HEK293 (cell line): ENCODE results near the gene CDC42EP5.

Experiments used
- CTCF ChIA-PET: fragments of 350-600 bp; formaldehyde crosslinking; extraction: SDS; loops from one replicate; lab custom pipeline; 2021; ENCODE audit warnings: antibody characterized with exemption; lab: Yijun Ruan, JAX
- POLR2A ChIA-PET: fragments of 300-600 bp; formaldehyde crosslinking; extraction: SDS; loops from one replicate; lab custom pipeline; 2020; ENCODE audit warnings: antibody characterized with exemption, inconsistent platforms; lab: Yijun Ruan, JAX
- H3K27ac ChIP-seq: fragments of 200-500 bp; sonication (Bioruptor generic); 2 replicates; pipeline ENCODE4 v1.5.1; 2014; ENCODE audit warnings: low read depth, low read length, control low read depth, inconsistent platforms; ENCODE audit errors: extremely low read depth
- H3K36me3 ChIP-seq, 2 experiments: fragments of 200-500 bp in 1 of 2; sonication (Bioruptor generic) in 1 of 2; 1 replicate in 1 of 2; 2 replicates in 1 of 2; pipeline ENCODE4 v1.5.1; 2014 to 2017; ENCODE audit warnings: inconsistent platforms in 2 of 2, low read length in 2 of 2; ENCODE audit not compliant: control insufficient read depth in 2 of 2, insufficient read depth in 1 of 2
- H3K4me1 ChIP-seq: fragments of 200-500 bp; sonication (Bioruptor generic); 2 replicates; pipeline ENCODE4 v1.5.1; 2014; ENCODE audit warnings: mild to moderate bottlenecking, low read length, inconsistent platforms; ENCODE audit not compliant: control insufficient read depth, insufficient read depth
- H3K4me3 ChIP-seq: 2 replicates; pipeline ENCODE4 v1.5.1; 2011; ENCODE audit warnings: low read depth, mild to moderate bottlenecking, control low read depth, low read length, moderate library complexity
- H3K9me3 ChIP-seq: fragments of 200-500 bp; sonication (Bioruptor generic); 2 replicates; pipeline ENCODE4 v1.5.1; 2014; ENCODE audit warnings: low read depth, low read length, inconsistent platforms; ENCODE audit not compliant: control insufficient read depth, insufficient read depth
- FEZF1 ChIP-seq: fragments of 450-650 bp; formaldehyde crosslinking; IDR thresholded peaks from 2 replicates; pipeline ENCODE4 v1.5.1; 2016; ENCODE audit warnings: missing biosample characterization, missing genetic modification characterization
- GFI1B ChIP-seq: fragments of 450-650 bp; formaldehyde crosslinking; IDR thresholded peaks from 2 replicates; pipeline ENCODE4 v1.5.1; 2016; ENCODE audit warnings: missing biosample characterization, missing genetic modification characterization
- GLI4 ChIP-seq: fragments of 450-650 bp; formaldehyde crosslinking; IDR thresholded peaks from 2 replicates; pipeline ENCODE4 v1.5.1; 2016; ENCODE audit warnings: missing biosample characterization, missing genetic modification characterization
- KLF7 ChIP-seq: fragments of 450-650 bp; formaldehyde crosslinking; IDR thresholded peaks from 2 replicates; pipeline ENCODE4 v1.5.1; 2016; ENCODE audit warnings: missing biosample characterization, missing genetic modification characterization, borderline replicate concordance
- MYNN ChIP-seq: fragments of 450-650 bp; formaldehyde crosslinking; IDR thresholded peaks from 2 replicates; pipeline ENCODE4 v1.5.1; 2016; ENCODE audit warnings: missing biosample characterization, missing genetic modification characterization, borderline replicate concordance
- SCRT1 ChIP-seq: fragments of 450-650 bp; formaldehyde crosslinking; IDR thresholded peaks from 2 replicates; pipeline ENCODE4 v1.5.1; 2016; ENCODE audit warnings: missing biosample characterization, missing genetic modification characterization, borderline replicate concordance
- SCRT2 ChIP-seq: fragments of 450-650 bp; formaldehyde crosslinking; IDR thresholded peaks from 2 replicates; pipeline ENCODE4 v1.5.1; 2016; ENCODE audit warnings: missing biosample characterization, missing genetic modification characterization
- ZIC2 ChIP-seq: fragments of 450-650 bp; formaldehyde crosslinking; IDR thresholded peaks from 2 replicates; pipeline ENCODE4 v1.5.1; 2016; ENCODE audit warnings: missing biosample characterization, missing genetic modification characterization
- ZNF133 ChIP-seq: fragments of 450-650 bp; formaldehyde crosslinking; IDR thresholded peaks from 2 replicates; pipeline ENCODE4 v1.5.1; 2016; ENCODE audit warnings: missing biosample characterization, missing genetic modification characterization
- ZNF138 ChIP-seq: fragments of 450-650 bp; formaldehyde crosslinking; IDR thresholded peaks from 2 replicates; pipeline ENCODE4 v1.5.1; 2016; ENCODE audit warnings: missing biosample characterization, missing genetic modification characterization, borderline replicate concordance
- ZNF239 ChIP-seq: fragments of 450-650 bp; formaldehyde crosslinking; IDR thresholded peaks from 2 replicates; pipeline ENCODE4 v1.5.1; 2016; ENCODE audit warnings: missing biosample characterization, missing genetic modification characterization
- ZNF366 ChIP-seq: fragments of 450-650 bp; formaldehyde crosslinking; conservative IDR thresholded peaks from 2 replicates; pipeline ENCODE4 v1.5.1; 2016; ENCODE audit warnings: missing biosample characterization, missing genetic modification characterization
- ZNF416 ChIP-seq: fragments of 450-650 bp; formaldehyde crosslinking; IDR thresholded peaks from 2 replicates; pipeline ENCODE4 v1.5.1; 2016; ENCODE audit warnings: missing biosample characterization, missing genetic modification characterization
- ZNF501 ChIP-seq: fragments of 450-650 bp; formaldehyde crosslinking; IDR thresholded peaks from 2 replicates; pipeline ENCODE4 v1.5.1; 2016; ENCODE audit warnings: missing biosample characterization, missing genetic modification characterization
- ZNF510 ChIP-seq: fragments of 450-650 bp; formaldehyde crosslinking; IDR thresholded peaks from 2 replicates; pipeline ENCODE4 v1.5.1; 2018; ENCODE audit warnings: mild to moderate bottlenecking, missing genetic modification characterization, missing biosample characterization; ENCODE audit not compliant: insufficient replicate concordance
- ZNF521 ChIP-seq: fragments of 450-650 bp; formaldehyde crosslinking; IDR thresholded peaks from 2 replicates; pipeline ENCODE4 v1.5.1; 2017; ENCODE audit warnings: missing biosample characterization, mild to moderate bottlenecking, missing genetic modification characterization
- ZNF585B ChIP-seq: fragments of 450-650 bp; formaldehyde crosslinking; IDR thresholded peaks from 2 replicates; pipeline ENCODE4 v1.5.1; 2016; ENCODE audit warnings: missing biosample characterization, missing genetic modification characterization
- ZNF596 ChIP-seq: fragments of 450-650 bp; IDR thresholded peaks from 2 replicates; pipeline ENCODE4 v1.5.0; 2018; ENCODE audit warnings: missing biosample characterization, mild to moderate bottlenecking, missing genetic modification characterization, moderate library complexity
- ZNF600 ChIP-seq: fragments of 450-650 bp; formaldehyde crosslinking; IDR thresholded peaks from 2 replicates; pipeline ENCODE4 v1.5.1; 2016; ENCODE audit warnings: missing biosample characterization, missing genetic modification characterization
- ZNF677 ChIP-seq: fragments of 450-650 bp; IDR thresholded peaks from 2 replicates; pipeline ENCODE4 v1.5.0; 2018; ENCODE audit warnings: missing biosample characterization, mild to moderate bottlenecking, missing genetic modification characterization, moderate library complexity
- ZNF768 ChIP-seq: fragments of 450-650 bp; formaldehyde crosslinking; IDR thresholded peaks from 2 replicates; pipeline ENCODE4 v1.5.1; 2018; ENCODE audit warnings: missing biosample characterization, mild to moderate bottlenecking, missing genetic modification characterization
- ZNF785 ChIP-seq: fragments of 450-650 bp; formaldehyde crosslinking; IDR thresholded peaks from 2 replicates; pipeline ENCODE4 v1.5.1; 2016; ENCODE audit warnings: missing biosample characterization, missing genetic modification characterization
- TF ChIP-seq, protein P1 (sequence below): fragments of 450-650 bp; formaldehyde crosslinking; IDR thresholded peaks from 2 replicates; pipeline ENCODE4 v1.5.1; 2016; ENCODE audit warnings: missing biosample characterization, missing genetic modification characterization
- TF ChIP-seq, protein P2 (sequence below): fragments of 450-650 bp; formaldehyde crosslinking; IDR thresholded peaks from 2 replicates; pipeline ENCODE4 v1.5.1; 2017; ENCODE audit warnings: missing biosample characterization, missing genetic modification characterization
- TF ChIP-seq, protein P3 (sequence below): fragments of 450-650 bp; formaldehyde crosslinking; IDR thresholded peaks from 2 replicates; pipeline ENCODE4 v1.5.1; 2016; ENCODE audit warnings: missing biosample characterization, missing genetic modification characterization

The CDC42EP5 gene

DNA sequence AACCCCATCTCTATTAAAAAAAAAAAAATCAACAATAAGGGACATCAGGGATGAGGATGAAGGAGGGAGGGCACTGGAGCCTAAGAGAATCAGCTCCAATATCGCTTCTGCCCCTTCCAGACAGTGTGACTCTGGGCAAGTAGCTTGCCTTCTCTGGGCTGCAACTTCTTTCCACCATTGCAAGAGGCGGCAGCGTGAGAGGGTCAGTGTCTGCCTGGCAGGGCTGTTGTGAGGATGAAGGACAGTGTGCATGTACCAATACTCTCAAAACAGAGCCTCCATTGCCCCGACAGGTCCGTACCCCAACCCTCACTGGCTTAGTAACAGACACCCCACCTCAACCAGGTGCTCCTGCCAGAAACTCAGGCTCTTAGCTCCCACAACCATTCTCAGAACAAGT lies 39.4 kb downstream of the CDC42EP5 start:
- TF ChIP-seq ZNF768 (tag by site-specific recombination): 0 out of 2 replicates have a peak, but pooled peaks have one; percentile 11
- TF ChIP-seq ZNF510 (tag by site-specific recombination): no peak
- Histone ChIP-seq H3K4me1 (peaks cover 10% of the 10 kb centered on the region), H3K4me3 (no peak overlapping the region), H3K27ac (no peak overlapping the region), H3K36me3 (peaks cover 0 to 7% of the 10 kb centered on the region in 2 experiments; a peak in 1 of 3 replicates), H3K9me3 (no peaks in the 10 kb centered on the region)
- ChIA-PET CTCF (interaction anchor here (0.6 to 1.4 kb wide), 7 partner anchors 10 to 1070 kb away, joined by 3 to 6 read pairs (median 3); no protein-coding TSS in a partner anchor), POLR2A (interaction anchor here (0.6 to 4.2 kb wide), 3 partner anchors 9 to 507 kb away, joined by 4 to 47 read pairs (median 7); partner anchors contain the start of gene LENG8)

DNA sequence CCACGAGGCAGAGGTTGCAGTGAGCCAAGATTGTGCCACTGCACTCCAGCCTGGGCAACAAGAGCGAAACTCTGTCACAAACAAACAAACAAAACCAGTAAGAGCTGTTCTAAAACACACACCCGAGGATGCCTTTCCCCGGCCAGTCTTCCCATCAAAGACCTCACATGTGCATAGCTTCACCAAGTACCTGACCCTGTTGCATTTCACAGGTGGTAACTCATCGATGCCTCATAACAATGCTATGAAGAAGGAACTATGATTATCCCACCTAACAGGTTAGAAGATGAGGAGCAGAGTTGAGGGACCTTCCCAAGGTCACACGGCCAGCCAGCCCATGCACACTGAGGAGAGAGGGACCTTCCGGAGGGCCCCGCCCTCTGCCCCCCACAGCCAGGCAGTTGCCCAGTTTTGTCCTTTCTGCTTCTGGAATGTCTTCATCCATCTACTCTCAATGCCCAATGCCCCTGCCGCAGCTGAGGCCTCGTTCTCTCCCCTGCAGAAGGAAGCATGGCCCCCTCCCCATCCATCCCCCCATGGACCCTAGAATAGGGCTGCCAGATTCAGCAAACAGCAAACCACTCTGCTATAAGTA lies 40.9 kb downstream of the CDC42EP5 start:
- ChIA-PET CTCF (interaction anchor here (0.7 to 1.3 kb wide), 5 partner anchors 8 to 366 kb away, joined by 3 to 7 read pairs (median 3); no protein-coding TSS in a partner anchor), POLR2A (interaction anchor here (1.1 to 4.2 kb wide), 2 partner anchors 16 to 37 kb away, joined by 3 to 47 read pairs; partner anchors contain the start of gene LENG8)

DNA sequence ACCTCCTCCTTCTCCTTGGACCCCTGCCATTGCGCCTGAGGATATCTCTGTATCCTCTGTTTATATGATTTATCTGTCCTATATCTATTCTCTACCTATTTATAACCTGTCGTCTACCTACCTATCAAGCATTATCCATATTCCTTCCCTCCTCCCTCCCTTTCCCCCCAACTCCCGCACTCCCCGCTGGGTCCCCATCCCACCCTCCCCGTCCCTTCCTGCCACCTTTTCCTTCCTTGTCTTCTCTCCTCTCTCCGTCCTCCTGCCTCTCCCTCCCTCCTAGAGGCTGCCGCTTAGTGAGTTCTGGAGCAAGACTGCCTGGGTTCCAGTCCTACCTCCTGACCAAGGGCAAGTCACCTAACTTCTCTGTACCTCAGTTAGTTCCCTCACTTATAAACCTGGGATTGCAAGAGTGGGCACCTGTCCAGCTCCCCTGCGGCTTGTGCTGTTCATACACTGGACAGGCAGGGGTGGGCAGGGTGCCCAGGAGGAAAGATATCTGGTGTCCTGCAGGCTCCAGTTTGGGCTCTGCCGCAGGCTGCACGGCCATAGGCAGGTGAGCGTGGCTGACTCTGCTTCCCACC lies 41.7 kb downstream of the CDC42EP5 start:
- CTCF ChIA-PET: interaction anchor here (0.7 to 1.4 kb wide), 13 partner anchors 7 to 365 kb away, joined by 3 to 10 read pairs (median 4); partner anchors contain the start of gene TTYH1
- H3K4me3 ChIP-seq: peak overlapping the region; percentile 17
- H3K9me3 ChIP-seq: no peaks in the 10 kb centered on the region
- peaks cover 10% of the 10 kb centered on the region for H3K4me1 ChIP-seq
- POLR2A ChIA-PET: interaction anchor here (0.5 to 4.2 kb wide), 10 partner anchors 7 to 42 kb away, joined by 3 to 47 read pairs (median 4); partner anchors contain the start of genes CDC42EP5, LENG8 and LENG9
- H3K36me3 ChIP-seq: peaks cover 0 to 6% of the 10 kb centered on the region in 2 experiments; a peak in 1 of 3 replicates
- no peak overlapping the region for H3K27ac ChIP-seq
- TF ChIP-seq ZNF239 (tag by site-specific recombination): no peak
- no peak for TF ChIP-seq ZNF677
- no peak for TF ChIP-seq ZNF416 (tag by site-specific recombination)
- TF ChIP-seq ZNF521: no peak
- no peak for TF ChIP-seq GFI1B (tag by site-specific recombination)
- peak; percentile 17; the same call in 1 of the 2 replicates for TF ChIP-seq FEZF1 (tag by site-specific recombination)
- no peak for TF ChIP-seq KLF7
- TF ChIP-seq, protein P1, sequence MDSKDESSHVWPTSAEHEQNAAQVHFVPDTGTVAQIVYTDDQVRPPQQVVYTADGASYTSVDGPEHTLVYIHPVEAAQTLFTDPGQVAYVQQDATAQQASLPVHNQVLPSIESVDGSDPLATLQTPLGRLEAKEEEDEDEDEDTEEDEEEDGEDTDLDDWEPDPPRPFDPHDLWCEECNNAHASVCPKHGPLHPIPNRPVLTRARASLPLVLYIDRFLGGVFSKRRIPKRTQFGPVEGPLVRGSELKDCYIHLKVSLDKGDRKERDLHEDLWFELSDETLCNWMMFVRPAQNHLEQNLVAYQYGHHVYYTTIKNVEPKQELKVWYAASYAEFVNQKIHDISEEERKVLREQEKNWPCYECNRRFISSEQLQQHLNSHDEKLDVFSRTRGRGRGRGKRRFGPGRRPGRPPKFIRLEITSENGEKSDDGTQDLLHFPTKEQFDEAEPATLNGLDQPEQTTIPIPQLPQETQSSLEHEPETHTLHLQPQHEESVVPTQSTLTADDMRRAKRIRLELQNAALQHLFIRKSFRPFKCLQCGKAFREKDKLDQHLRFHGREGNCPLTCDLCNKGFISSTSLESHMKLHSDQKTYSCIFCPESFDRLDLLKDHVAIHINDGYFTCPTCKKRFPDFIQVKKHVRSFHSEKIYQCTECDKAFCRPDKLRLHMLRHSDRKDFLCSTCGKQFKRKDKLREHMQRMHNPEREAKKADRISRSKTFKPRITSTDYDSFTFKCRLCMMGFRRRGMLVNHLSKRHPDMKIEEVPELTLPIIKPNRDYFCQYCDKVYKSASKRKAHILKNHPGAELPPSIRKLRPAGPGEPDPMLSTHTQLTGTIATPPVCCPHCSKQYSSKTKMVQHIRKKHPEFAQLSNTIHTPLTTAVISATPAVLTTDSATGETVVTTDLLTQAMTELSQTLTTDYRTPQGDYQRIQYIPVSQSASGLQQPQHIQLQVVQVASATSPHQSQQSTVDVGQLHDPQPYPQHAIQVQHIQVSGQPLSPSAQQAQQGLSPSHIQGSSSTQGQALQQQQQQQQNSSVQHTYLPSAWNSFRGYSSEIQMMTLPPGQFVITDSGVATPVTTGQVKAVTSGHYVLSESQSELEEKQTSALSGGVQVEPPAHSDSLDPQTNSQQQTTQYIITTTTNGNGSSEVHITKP (tag by site-specific recombination): peak; percentile 45; the same call in 1 of the 2 replicates
- TF ChIP-seq ZNF138 (tag by site-specific recombination): no peak
- no peak for TF ChIP-seq ZNF133 (tag by site-specific recombination)
- TF ChIP-seq, protein P2, sequence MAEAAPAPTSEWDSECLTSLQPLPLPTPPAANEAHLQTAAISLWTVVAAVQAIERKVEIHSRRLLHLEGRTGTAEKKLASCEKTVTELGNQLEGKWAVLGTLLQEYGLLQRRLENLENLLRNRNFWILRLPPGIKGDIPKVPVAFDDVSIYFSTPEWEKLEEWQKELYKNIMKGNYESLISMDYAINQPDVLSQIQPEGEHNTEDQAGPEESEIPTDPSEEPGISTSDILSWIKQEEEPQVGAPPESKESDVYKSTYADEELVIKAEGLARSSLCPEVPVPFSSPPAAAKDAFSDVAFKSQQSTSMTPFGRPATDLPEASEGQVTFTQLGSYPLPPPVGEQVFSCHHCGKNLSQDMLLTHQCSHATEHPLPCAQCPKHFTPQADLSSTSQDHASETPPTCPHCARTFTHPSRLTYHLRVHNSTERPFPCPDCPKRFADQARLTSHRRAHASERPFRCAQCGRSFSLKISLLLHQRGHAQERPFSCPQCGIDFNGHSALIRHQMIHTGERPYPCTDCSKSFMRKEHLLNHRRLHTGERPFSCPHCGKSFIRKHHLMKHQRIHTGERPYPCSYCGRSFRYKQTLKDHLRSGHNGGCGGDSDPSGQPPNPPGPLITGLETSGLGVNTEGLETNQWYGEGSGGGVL (tag by site-specific recombination): peak; percentile 81
- no peak for TF ChIP-seq MYNN (tag by site-specific recombination)
- TF ChIP-seq ZNF785 (tag by site-specific recombination): no peak
- TF ChIP-seq ZNF600 (tag by site-specific recombination): peak; percentile 71
- TF ChIP-seq ZNF585B (tag by site-specific recombination): no peak
- TF ChIP-seq ZNF501 (tag by site-specific recombination): no peak
- TF ChIP-seq ZNF366 (tag by site-specific recombination): peak; percentile 71; the same call in 1 of the 2 replicates
- TF ChIP-seq, protein P3, sequence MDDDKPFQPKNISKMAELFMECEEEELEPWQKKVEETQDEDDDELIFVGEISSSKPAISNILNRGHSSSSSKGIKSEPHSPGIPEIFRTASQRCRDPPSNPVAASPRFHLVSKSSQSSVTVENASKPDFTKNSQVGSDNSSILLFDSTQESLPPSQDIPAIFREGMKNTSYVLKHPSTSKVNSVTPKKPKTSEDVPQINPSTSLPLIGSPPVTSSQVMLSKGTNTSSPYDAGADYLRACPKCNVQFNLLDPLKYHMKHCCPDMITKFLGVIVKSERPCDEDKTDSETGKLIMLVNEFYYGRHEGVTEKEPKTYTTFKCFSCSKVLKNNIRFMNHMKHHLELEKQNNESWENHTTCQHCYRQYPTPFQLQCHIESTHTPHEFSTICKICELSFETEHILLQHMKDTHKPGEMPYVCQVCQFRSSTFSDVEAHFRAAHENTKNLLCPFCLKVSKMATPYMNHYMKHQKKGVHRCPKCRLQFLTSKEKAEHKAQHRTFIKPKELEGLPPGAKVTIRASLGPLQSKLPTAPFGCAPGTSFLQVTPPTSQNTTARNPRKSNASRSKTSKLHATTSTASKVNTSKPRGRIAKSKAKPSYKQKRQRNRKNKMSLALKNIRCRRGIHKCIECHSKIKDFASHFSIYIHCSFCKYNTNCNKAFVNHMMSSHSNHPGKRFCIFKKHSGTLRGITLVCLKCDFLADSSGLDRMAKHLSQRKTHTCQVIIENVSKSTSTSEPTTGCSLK (tag by site-specific recombination): no peak

More for the DNA sequence above, 40.9 kb downstream of the CDC42EP5 start:
- Histone ChIP-seq H3K36me3 (peaks cover 0 to 6% of the 10 kb centered on the region in 2 experiments; a peak in 1 of 3 replicates), H3K9me3 (no peaks in the 10 kb centered on the region), H3K4me1 (peaks cover 10% of the 10 kb centered on the region), H3K4me3 (no peak overlapping the region), H3K27ac (no peak overlapping the region)
- TF ChIP-seq ZNF596 (tag by site-specific recombination) (no peak), ZIC2 (no peak), GLI4 (tag by site-specific recombination) (no peak), SCRT1 (tag by site-specific recombination) (peak; percentile 65; the same call in 1 of the 2 replicates), SCRT2 (tag by site-specific recombination) (peak; percentile 80)
